Left ventricle myocardium inferior (tissue), 1 donor: Measurements from ENCODE around the gene VSTM2L. TPM values are rescaled to one million over a fixed set of nuclear protein-coding genes. Genes with fewer than 3 reads are reported as not detected.

ENCODE experiments used
- DNase-seq: peaks from one replicate; pipeline ENCODE4 v3.0.0-alpha.2; 2020
- H3K27ac ChIP-seq: fragments of 200-600 bp; replicated peaks from 2 replicates; pipeline ENCODE4 v1.8.0; 2021
- H3K27me3 ChIP-seq: fragments of 200-600 bp; 2 replicates; pipeline ENCODE4 v1.8.0; 2021; ENCODE audit warnings: low read depth
- H3K36me3 ChIP-seq: fragments of 200-600 bp; 2 replicates; pipeline ENCODE4 v1.8.0; 2021
- H3K4me1 ChIP-seq: fragments of 200-600 bp; 2 replicates; pipeline ENCODE4 v1.8.0; 2021
- H3K4me3 ChIP-seq: fragments of 200-600 bp; 2 replicates; pipeline ENCODE4 v1.8.0; 2021; ENCODE audit warnings: mild to moderate bottlenecking, moderate library complexity
- H3K9me3 ChIP-seq: fragments of 200-600 bp; replicated peaks from 2 replicates; pipeline ENCODE4 v1.8.0; 2021
- intact Hi-C: fragments of 100-400 bp; cut with micrococcal nuclease; formaldehyde crosslinking; loops from one replicate; pipeline ENCODE4 v1.11.0; 2022
- total RNA-seq: library from RNA; stranded (reverse); fragmentation: NEBNext Ultra II Directional; extraction: Animal tissue kit (Norgen Biotek cat#: 25700); gene quantifications from one replicate; pipeline ENCODE4 v1.2.1, GENCODE V29; 2021
- TF ChIP-seq, protein P1 (sequence below): fragments of 200-600 bp; IDR thresholded peaks from 2 replicates; pipeline ENCODE4 v1.8.0; 2021; ENCODE audit warnings: antibody characterized with exemption, mild to moderate bottlenecking, borderline replicate concordance
- donor health status: DM: no; HTN: yes; CAD: no; lungs with severe emphysema.

The VSTM2L gene
- total RNA-seq, 1 donor from 2014 or later = 50.3 TPM

DNA sequence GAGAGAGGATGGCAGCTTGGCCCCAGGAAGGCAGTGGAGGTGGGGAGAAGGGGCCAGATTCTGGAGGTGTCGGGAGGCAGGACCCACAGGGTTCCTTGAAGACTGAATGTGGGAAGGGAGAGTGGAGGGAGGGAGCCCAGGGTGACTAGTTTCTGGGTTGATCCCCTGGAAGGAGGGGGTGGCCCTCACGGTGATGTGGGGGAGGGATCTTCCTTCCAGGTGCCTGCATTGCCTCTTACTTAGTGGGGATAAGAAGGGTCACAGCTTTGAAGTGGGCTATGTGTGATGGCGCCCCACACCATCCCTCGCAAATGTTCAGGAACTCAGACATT is 26.7 kb downstream of the VSTM2L start:
- no peak for DNase-seq
- H3K4me1 ChIP-seq = no peaks in the 10 kb centered on the region
- H3K27ac ChIP-seq = no peak overlapping the region
- intact Hi-C loops = no loop called here
- H3K9me3 ChIP-seq = no peaks in the 10 kb centered on the region
- TF ChIP-seq, protein P1, sequence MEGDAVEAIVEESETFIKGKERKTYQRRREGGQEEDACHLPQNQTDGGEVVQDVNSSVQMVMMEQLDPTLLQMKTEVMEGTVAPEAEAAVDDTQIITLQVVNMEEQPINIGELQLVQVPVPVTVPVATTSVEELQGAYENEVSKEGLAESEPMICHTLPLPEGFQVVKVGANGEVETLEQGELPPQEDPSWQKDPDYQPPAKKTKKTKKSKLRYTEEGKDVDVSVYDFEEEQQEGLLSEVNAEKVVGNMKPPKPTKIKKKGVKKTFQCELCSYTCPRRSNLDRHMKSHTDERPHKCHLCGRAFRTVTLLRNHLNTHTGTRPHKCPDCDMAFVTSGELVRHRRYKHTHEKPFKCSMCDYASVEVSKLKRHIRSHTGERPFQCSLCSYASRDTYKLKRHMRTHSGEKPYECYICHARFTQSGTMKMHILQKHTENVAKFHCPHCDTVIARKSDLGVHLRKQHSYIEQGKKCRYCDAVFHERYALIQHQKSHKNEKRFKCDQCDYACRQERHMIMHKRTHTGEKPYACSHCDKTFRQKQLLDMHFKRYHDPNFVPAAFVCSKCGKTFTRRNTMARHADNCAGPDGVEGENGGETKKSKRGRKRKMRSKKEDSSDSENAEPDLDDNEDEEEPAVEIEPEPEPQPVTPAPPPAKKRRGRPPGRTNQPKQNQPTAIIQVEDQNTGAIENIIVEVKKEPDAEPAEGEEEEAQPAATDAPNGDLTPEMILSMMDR = no peak
- peaks cover 28% of the 10 kb centered on the region for H3K27me3 ChIP-seq
- H3K36me3 ChIP-seq = no peaks in the 10 kb centered on the region
- H3K4me3 ChIP-seq = no peak overlapping the region

DNA sequence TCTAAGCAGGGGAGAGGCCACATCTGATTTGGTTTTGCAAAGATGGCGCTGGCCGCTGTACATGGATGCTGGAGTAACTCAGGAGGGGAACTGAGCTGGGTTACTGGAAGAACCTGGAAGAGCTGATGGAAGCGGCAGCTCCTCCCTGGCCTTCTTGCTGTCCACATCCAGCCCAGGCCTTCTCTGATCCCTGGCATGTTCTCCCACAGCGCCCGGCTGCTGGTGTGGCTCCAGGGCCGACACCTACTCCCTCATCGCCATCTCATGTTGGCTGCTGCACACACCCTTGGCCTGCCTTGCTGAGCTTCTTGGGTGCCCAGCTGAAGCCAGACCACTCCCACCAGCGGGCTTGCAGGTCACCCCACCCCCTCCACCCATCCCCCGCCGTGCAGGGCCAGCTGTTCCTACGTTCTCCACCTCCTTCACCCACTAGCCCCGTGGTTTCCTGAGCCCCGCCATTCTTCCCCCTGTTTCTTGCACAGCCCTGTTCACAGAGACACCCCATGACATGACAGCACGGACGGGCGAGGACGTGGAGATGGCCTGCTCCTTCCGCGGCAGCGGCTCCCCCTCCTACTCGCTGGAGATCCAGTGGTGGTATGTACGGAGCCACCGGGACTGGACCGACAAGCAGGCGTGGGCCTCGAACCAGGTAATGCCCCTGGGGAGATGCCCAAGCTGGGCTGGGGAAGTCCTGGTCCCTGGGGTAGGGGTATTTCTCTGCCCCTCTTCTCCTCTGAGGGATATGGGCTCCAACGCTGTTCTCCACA is 28.4 kb downstream of the VSTM2L start:
- TF ChIP-seq, protein P1 = no peak
- Histone ChIP-seq H3K4me3 (no peak overlapping the region), H3K9me3 (no peaks in the 10 kb centered on the region), H3K36me3 (no peaks in the 10 kb centered on the region), H3K4me1 (no peaks in the 10 kb centered on the region), H3K27ac (no peak overlapping the region), H3K27me3 (peaks cover 28% of the 10 kb centered on the region)
- intact Hi-C loops = no loop called here
- DNase-seq = no peak

GRCh38 chr20:37932074-37932473 is 29.1 kb downstream of the VSTM2L start:
- Histone ChIP-seq H3K4me3 (no peak overlapping the region), H3K9me3 (no peaks in the 10 kb centered on the region), H3K4me1 (no peaks in the 10 kb centered on the region), H3K36me3 (no peaks in the 10 kb centered on the region), H3K27ac (no peak overlapping the region), H3K27me3 (peaks cover 28% of the 10 kb centered on the region)
- no peak for DNase-seq
- TF ChIP-seq, protein P1 = no peak
- intact Hi-C loops = no loop called here

DNA sequence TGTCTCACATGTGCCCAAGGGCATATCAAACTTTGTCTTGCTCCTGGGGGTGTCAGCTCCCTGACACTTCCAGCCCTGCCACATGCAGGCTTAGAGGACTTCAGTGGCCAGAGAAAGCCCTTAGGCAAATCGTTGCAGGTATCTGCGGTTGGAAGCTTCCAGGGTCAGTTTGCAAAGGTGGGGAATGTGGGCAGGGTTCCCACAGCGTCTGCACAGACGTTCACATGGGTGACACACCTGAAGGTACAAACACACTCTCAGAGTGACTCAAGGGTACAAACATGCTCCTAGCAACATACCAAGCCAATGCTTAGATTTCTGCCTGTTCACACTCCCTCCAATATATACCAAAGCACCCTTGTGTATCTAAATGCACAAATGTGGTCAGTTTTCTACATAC is 30.0 kb downstream of the VSTM2L start:
- TF ChIP-seq, protein P1 = no peak
- intact Hi-C loops = no loop called here
- no peak for DNase-seq

DNA sequence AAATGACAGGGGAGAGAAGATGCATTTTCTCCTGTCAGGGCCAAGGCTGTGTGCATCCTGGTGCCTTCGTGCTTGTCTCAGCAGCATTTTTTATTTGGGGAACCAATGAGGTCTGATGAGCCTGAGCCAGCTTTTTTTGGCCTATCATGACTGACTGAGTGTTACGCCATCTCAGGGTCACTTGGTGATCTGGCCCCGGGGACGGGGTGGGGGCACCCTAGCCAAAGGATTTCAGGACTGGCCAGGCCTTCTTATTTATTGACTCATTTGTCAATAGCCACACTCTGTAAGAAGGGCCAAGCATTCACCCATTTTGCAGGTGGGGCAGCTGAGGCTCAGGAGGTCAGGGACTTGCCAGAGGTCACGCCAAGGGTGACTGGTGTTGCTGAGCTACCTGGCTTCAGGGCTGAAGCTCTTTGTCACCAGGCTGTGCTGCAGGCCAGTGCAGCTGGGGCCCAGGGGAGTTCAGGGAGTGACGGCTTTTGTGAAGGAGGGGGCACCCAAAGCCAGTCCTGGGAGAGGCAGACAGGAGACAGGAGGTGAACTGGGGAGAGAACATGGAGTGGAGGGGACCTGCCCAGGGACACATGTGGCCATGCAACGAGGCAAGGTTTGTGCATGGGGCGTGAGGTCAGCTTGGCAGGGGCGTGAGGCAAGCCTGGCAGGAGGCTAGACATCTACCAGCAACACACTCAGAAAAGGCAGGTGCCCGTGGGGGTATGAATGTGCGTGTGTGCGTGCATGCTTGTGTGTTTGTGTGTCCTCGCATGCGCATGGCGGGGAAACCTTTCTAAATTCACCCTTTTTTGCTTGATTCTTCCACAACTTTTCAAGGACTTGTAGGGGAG is 31.1 kb downstream of the VSTM2L start:
- TF ChIP-seq, protein P1 = no peak
- H3K27me3 ChIP-seq = peaks cover 27% of the 10 kb centered on the region
- no peak for DNase-seq
- H3K9me3 ChIP-seq = no peaks in the 10 kb centered on the region
- no peak overlapping the region for H3K27ac ChIP-seq
- intact Hi-C loops = no loop called here
- H3K4me3 ChIP-seq = no peak overlapping the region
- no peaks in the 10 kb centered on the region for H3K36me3 ChIP-seq
- no peaks in the 10 kb centered on the region for H3K4me1 ChIP-seq

More for the DNA sequence above, 30.0 kb downstream of the VSTM2L start:
- Histone ChIP-seq H3K4me1 (no peaks in the 10 kb centered on the region), H3K27ac (no peak overlapping the region), H3K4me3 (no peak overlapping the region), H3K9me3 (no peaks in the 10 kb centered on the region), H3K27me3 (peaks cover 28% of the 10 kb centered on the region), H3K36me3 (no peaks in the 10 kb centered on the region)
